ENCODE measurements around the gene SMAD6.
"Not testable (repeated sequence)": the region's sequence is repeated elsewhere in the genome, so short reads cannot be mapped to it uniquely, and the experiment has no call there.

Gene SMAD6

DNA sequence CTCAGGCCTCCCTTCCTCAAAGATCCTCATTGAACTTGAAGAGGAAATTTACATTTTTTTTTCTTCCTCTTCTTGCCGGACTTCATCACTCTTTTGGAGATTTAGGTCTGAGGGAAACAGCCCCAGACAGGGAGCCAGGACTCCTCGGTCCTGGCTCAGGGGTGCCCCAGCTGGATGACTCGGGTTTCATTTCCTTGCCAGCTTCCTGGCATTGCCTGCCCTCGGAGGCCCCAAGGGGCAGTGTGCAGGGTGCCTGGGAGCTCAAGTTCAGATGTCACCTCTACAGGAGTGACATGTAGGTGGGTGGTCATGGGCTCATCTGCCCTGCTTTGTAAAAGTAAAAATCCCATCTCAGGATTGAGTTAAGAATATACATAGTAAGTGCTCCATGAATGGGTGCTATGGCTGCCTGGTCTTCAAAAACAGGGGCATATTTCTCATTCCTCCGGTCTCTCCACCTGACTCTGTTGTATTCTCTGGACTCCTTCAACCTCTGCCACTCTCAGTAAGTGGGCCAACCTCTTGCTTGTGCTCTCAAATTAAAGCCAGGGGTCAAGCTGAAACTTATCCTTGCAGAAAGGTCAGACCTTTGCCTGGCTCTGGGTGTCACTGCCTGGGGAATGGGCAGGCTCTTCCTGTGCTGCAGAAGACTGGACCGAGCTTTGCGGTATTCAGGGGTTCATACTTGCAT lies 51.8 kb downstream of the SMAD6 start:
- DNase-seq (ENCODE audit: low read depth) = no peak
- TF ChIP-seq CTCF (IDR thresholded peaks at IDR 0.05; ENCODE audit: low read length, missing control alignments) = no peak
- no peak overlapping the region for H3K4me3 ChIP-seq (replicated peaks; ENCODE audit: low read depth, low read length)

DNA sequence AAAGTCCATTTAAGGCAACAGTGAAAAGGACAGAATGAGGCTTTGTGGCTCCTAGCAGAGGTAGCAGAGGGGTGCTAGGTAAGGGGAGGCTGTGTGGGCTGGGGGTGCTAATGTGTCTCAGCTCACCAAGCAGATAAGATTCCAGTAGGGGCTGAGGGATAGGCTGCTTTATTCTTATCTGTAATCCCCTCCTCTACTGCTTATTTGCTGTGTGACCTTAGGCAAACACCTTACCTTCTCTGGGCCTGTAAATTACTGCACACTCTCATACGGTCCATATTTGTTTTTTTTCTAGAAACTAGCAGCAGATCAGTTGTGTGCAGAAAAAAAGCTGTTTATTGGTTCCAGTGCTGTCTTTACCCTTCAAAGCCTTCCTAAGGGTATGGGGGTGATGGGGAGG lies 52.8 kb downstream of the SMAD6 start:
- TF ChIP-seq CTCF (IDR thresholded peaks at IDR 0.05; ENCODE audit: low read length, missing control alignments) = no peak
- DNase-seq (ENCODE audit: low read depth) = no peak
- no peak overlapping the region for H3K4me3 ChIP-seq (replicated peaks; ENCODE audit: low read depth, low read length)

- no peak for TF ChIP-seq CTCF (IDR thresholded peaks at IDR 0.05; ENCODE audit: low read length, missing control alignments)
- DNase-seq (ENCODE audit: low read depth) = no peak
- H3K4me3 ChIP-seq (replicated peaks; ENCODE audit: low read depth, low read length) = no peak overlapping the region
These were observed 53.4 kb downstream of the SMAD6 start for GRCh38 chr15:66755298-66756068.

- no peak for TF ChIP-seq CTCF (IDR thresholded peaks at IDR 0.05; ENCODE audit: low read length, missing control alignments)
- DNase-seq (ENCODE audit: low read depth) = no peak
- no peak overlapping the region for H3K4me3 ChIP-seq (replicated peaks; ENCODE audit: low read depth, low read length)
These were observed 54.3 kb downstream of the SMAD6 start for GRCh38 chr15:66756295-66756694.

DNA sequence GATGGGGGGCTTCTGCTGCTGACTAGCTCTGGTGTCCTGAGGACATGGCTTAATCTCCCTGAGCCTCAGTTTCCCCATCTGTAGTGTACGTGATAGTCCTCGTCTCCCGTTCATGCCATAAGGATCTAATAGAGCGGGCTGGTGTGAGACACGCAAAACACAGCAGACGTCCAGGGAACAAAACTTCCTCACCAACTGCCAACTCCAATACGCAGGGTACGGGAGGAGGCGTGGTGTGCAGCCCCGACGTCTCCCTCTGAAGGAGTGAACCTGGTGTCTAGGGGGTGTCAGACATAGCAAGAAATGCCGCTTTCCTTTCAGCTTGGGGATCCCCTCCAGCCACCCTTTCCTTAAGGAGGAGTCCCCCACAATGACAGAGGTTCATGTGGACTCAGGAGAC lies 55.0 kb downstream of the SMAD6 start:
- no peak overlapping the region for H3K4me3 ChIP-seq (replicated peaks; ENCODE audit: low read depth, low read length)
- no peak for DNase-seq (ENCODE audit: low read depth)
- no peak for TF ChIP-seq CTCF (IDR thresholded peaks at IDR 0.05; ENCODE audit: low read length, missing control alignments)

- DNase-seq (ENCODE audit: low read depth) = no peak
- TF ChIP-seq CTCF (IDR thresholded peaks at IDR 0.05; ENCODE audit: low read length, missing control alignments) = no peak
- H3K4me3 ChIP-seq (replicated peaks; ENCODE audit: low read depth, low read length) = no peak overlapping the region
These were observed 55.5 kb downstream of the SMAD6 start for GRCh38 chr15:66757521-66757920.

DNA sequence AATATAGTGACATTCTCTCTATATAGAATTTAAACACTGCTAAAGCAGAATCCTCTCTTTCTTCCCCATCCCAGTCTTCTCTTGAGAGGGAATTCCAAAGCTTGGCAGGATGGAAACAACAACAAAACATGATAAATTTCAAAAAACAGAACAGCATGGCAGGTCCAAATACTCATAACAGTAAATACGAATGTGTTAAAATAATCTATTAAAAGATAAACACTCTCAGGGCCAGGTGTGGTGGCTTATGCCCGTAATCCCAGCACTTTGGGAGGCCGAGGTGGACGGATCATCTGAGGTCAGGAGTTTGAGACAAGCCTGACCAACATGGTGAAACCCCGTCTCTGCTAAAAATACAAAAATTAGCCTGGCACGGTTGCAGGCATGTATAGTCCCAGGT lies 56.2 kb downstream of the SMAD6 start:
- not testable (repeated sequence) for DNase-seq (ENCODE audit: low read depth); H3K4me3 ChIP-seq (replicated peaks; ENCODE audit: low read depth, low read length)

Data from fibroblast of pulmonary artery (primary cell).